Activated naive CD4-positive, alpha-beta T cell treated with anti-CD3 and anti-CD28 coated beads, Interleukin-2, amount 10 ng/mL, durations not matched to agents 7 days and 5 days (primary cell): ENCODE results near the gene BBC3.
"Not testable (repeated sequence)": the region's sequence is repeated elsewhere in the genome, so short reads cannot be mapped to it uniquely, and the experiment has no call there.

ENCODE experiments used
- CTCF ChIA-PET: fragments of 350-600 bp; sonication (Branson Sonifier 250); formaldehyde crosslinking; loops from one replicate; lab custom pipeline; 2021; ENCODE audit warnings: antibody characterized with exemption; lab: Charles Lee
- DNase-seq: peaks from one replicate; pipeline ENCODE4 v3.0.0-alpha.2; 2020
- H3K27ac Mint-ChIP-seq: one replicate; pipeline ENCODE4 v1.8.0; 2021; ENCODE audit warnings: mild to moderate bottlenecking, moderate library complexity, mixed read lengths
- H3K27me3 Mint-ChIP-seq: one replicate; pipeline ENCODE4 v1.8.0; 2021; ENCODE audit warnings: mild to moderate bottlenecking, mixed read lengths
- H3K36me3 Mint-ChIP-seq: one replicate; pipeline ENCODE4 v1.8.0; 2021; ENCODE audit warnings: mixed read lengths
- H3K4me1 Mint-ChIP-seq: one replicate; pipeline ENCODE4 v1.8.0; 2021; ENCODE audit warnings: mixed read lengths
- H3K4me3 Mint-ChIP-seq: one replicate; pipeline ENCODE4 v1.8.0; 2021; ENCODE audit warnings: mild to moderate bottlenecking, moderate library complexity, mixed read lengths
- H3K9me3 Mint-ChIP-seq: one replicate; pipeline ENCODE4 v1.8.0; 2021; ENCODE audit warnings: mixed read lengths

BBC3 gene

GRCh38 chr19:47267350-47267759 lies 36.4 kb upstream of the BBC3 start:
- Mint-ChIP-seq H3K4me3 (no peak overlapping the region), H3K27ac (no peak overlapping the region), H3K27me3 (no peaks in the 10 kb centered on the region), H3K4me1 (peaks cover 6% of the 10 kb centered on the region), H3K36me3 (peaks cover 39% of the 10 kb centered on the region), H3K9me3 (no peaks in the 10 kb centered on the region)
- no peak for DNase-seq
- CTCF ChIA-PET = no interaction called here

- Mint-ChIP-seq H3K36me3 (peaks cover 40% of the 10 kb centered on the region), H3K27ac (no peak overlapping the region), H3K9me3 (no peaks in the 10 kb centered on the region), H3K4me3 (no peak overlapping the region), H3K27me3 (no peaks in the 10 kb centered on the region), H3K4me1 (peaks cover 2% of the 10 kb centered on the region)
- DNase-seq = no peak
- CTCF ChIA-PET = interaction anchor here (0.6 to 1.5 kb wide), 2 partner anchors 22 to 75 kb away, joined by 3 to 4 read pairs; no protein-coding TSS in a partner anchor
These were observed 35.5 kb upstream of the BBC3 start for GRCh38 chr19:47266401-47266941.

- H3K4me1 Mint-ChIP-seq = peaks cover 10% of the 10 kb centered on the region
These were observed 33.6 kb upstream of the BBC3 start for GRCh38 chr19:47264629-47265028.

GRCh38 chr19:47261946-47262793 lies 31.2 kb upstream of the BBC3 start:
- H3K9me3 Mint-ChIP-seq, H3K27ac Mint-ChIP-seq, CTCF ChIA-PET, DNase-seq, H3K4me3 Mint-ChIP-seq, H3K27me3 Mint-ChIP-seq: not testable (repeated sequence)
- Mint-ChIP-seq H3K4me1 (peaks cover 35% of the 10 kb centered on the region), H3K36me3 (peaks cover 55% of the 10 kb centered on the region)

More at GRCh38 chr19:47264629-47265028, 33.6 kb upstream of the BBC3 start:
- H3K36me3 Mint-ChIP-seq = peaks cover 43% of the 10 kb centered on the region
- no peaks in the 10 kb centered on the region for H3K9me3 Mint-ChIP-seq
- H3K27ac Mint-ChIP-seq = no peak overlapping the region
- H3K4me3 Mint-ChIP-seq = no peak overlapping the region
- CTCF ChIA-PET = no interaction called here
- no peaks in the 10 kb centered on the region for H3K27me3 Mint-ChIP-seq
- no peak for DNase-seq

GRCh38 chr19:47260476-47260875 lies 29.5 kb upstream of the BBC3 start:
- H3K36me3 Mint-ChIP-seq = peaks cover 44% of the 10 kb centered on the region
- H3K4me3 Mint-ChIP-seq = no peak overlapping the region
- H3K9me3 Mint-ChIP-seq = no peaks in the 10 kb centered on the region
- DNase-seq = no peak
- CTCF ChIA-PET = no interaction called here
- no peak overlapping the region for H3K27ac Mint-ChIP-seq
- H3K27me3 Mint-ChIP-seq = no peaks in the 10 kb centered on the region
- H3K4me1 Mint-ChIP-seq = peaks cover 42% of the 10 kb centered on the region

- Mint-ChIP-seq H3K36me3 (peaks cover 37% of the 10 kb centered on the region), H3K27ac (peak overlapping the region; percentile 20), H3K27me3 (no peaks in the 10 kb centered on the region), H3K4me1 (peaks cover 42% of the 10 kb centered on the region), H3K4me3 (peak overlapping the region; percentile 57), H3K9me3 (no peaks in the 10 kb centered on the region)
- DNase-seq = no peak
- CTCF ChIA-PET = no interaction called here
These were observed 28.0 kb upstream of the BBC3 start for GRCh38 chr19:47258895-47259555.

GRCh38 chr19:47258434-47258833 lies 27.4 kb upstream of the BBC3 start:
- Mint-ChIP-seq H3K4me3 (peak overlapping the region; percentile 95), H3K4me1 (peaks cover 42% of the 10 kb centered on the region), H3K27ac (peak overlapping the region; percentile 38), H3K9me3 (no peaks in the 10 kb centered on the region), H3K36me3 (peaks cover 37% of the 10 kb centered on the region), H3K27me3 (no peaks in the 10 kb centered on the region)
- CTCF ChIA-PET = no interaction called here
- no peak for DNase-seq

- Mint-ChIP-seq H3K36me3 (peaks cover 36% of the 10 kb centered on the region), H3K4me3 (peak overlapping the region; percentile 95), H3K27ac (peak overlapping the region; percentile 96), H3K4me1 (peaks cover 42% of the 10 kb centered on the region), H3K9me3 (no peaks in the 10 kb centered on the region), H3K27me3 (peaks cover 1% of the 10 kb centered on the region)
- DNase-seq = no peak
- CTCF ChIA-PET = interaction anchor here (1.8 to 4.5 kb wide), 3 partner anchors 12 to 47 kb away, joined by 5 to 31 read pairs (median 8); partner anchors contain the start of gene INAFM1
These were observed 26.6 kb upstream of the BBC3 start for GRCh38 chr19:47257411-47258169.

GRCh38 chr19:47256693-47257410 lies 25.9 kb upstream of the BBC3 start:
- Mint-ChIP-seq H3K4me3 (peak overlapping the region; percentile 95), H3K9me3 (no peaks in the 10 kb centered on the region), H3K27me3 (peaks cover 7% of the 10 kb centered on the region), H3K4me1 (peaks cover 40% of the 10 kb centered on the region), H3K27ac (peak overlapping the region; percentile 96), H3K36me3 (peaks cover 32% of the 10 kb centered on the region)
- CTCF ChIA-PET = interaction anchor here (0.8 to 4.5 kb wide), 5 partner anchors 11 to 46 kb away, joined by 3 to 31 read pairs (median 5); partner anchors contain the start of gene INAFM1
- peak; percentile 100 for DNase-seq

- CTCF ChIA-PET = interaction anchor here (0.8 to 4.5 kb wide), 5 partner anchors 10 to 45 kb away, joined by 3 to 31 read pairs (median 5); partner anchors contain the start of gene INAFM1
- Mint-ChIP-seq H3K27me3 (peaks cover 8% of the 10 kb centered on the region), H3K9me3 (no peaks in the 10 kb centered on the region)
These were observed 25.1 kb upstream of the BBC3 start, which contains the start of gene CCDC9 for GRCh38 chr19:47255879-47256692. Gene CCDC9 (plus strand): TSS chr19:47256525. CDS start chr19:47258401, 1,876 bp downstream.

GRCh38 chr19:47253970-47254369 lies 23.0 kb upstream of the BBC3 start:
- Mint-ChIP-seq H3K36me3 (peaks cover 10% of the 10 kb centered on the region), H3K9me3 (no peaks in the 10 kb centered on the region), H3K4me1 (peaks cover 30% of the 10 kb centered on the region), H3K27me3 (peaks cover 11% of the 10 kb centered on the region), H3K4me3 (no peak overlapping the region), H3K27ac (peak overlapping the region; percentile 26)
- CTCF ChIA-PET = interaction anchor here (4.5 kb wide), 1 partner anchor 8 kb away, joined by 31 read pairs; no protein-coding TSS in a partner anchor
- DNase-seq = no peak

More at GRCh38 chr19:47255879-47256692, 25.1 kb upstream of the BBC3 start, which contains the start of gene CCDC9:
- Mint-ChIP-seq H3K36me3 (peaks cover 28% of the 10 kb centered on the region), H3K4me1 (peaks cover 39% of the 10 kb centered on the region), H3K27ac (peak within 1 kb of the TSS; percentile 96), H3K4me3 (peak within 1 kb of the TSS; percentile 95)
- peak; percentile 96 for DNase-seq

- H3K27ac Mint-ChIP-seq = no peak overlapping the region
- CTCF ChIA-PET = interaction anchor here (0.6 to 4.5 kb wide), 2 partner anchors 8 to 130 kb away, joined by 3 to 31 read pairs; no protein-coding TSS in a partner anchor
- H3K9me3 Mint-ChIP-seq = no peaks in the 10 kb centered on the region
- H3K27me3 Mint-ChIP-seq = peaks cover 11% of the 10 kb centered on the region
- DNase-seq = no peak
- peaks cover 25% of the 10 kb centered on the region for H3K4me1 Mint-ChIP-seq
- H3K36me3 Mint-ChIP-seq = peaks cover 7% of the 10 kb centered on the region
- no peak overlapping the region for H3K4me3 Mint-ChIP-seq
These were observed 22.5 kb upstream of the BBC3 start for GRCh38 chr19:47253467-47253881.
